Fibroblast of lung (primary cell): Measurements from ENCODE around the gene MYBPC1. TPM values are rescaled to one million over a fixed set of nuclear protein-coding genes. Genes with fewer than 3 reads are reported as not detected.

Source experiments
- DNase-seq, 2 donors: peaks; one replicate each; pipeline versions ENCODE4 v3.0.0 to v3.0.0-alpha.2; 2010; ENCODE audit warnings: low read depth in 2 of 2
- H2AFZ ChIP-seq: 2 replicates; pipeline ENCODE4 v1.5.1; 2012; ENCODE audit warnings: low read length, control low read depth, inconsistent platforms
- H3K27ac ChIP-seq: 2 replicates; pipeline ENCODE4 v1.5.1; 2011; ENCODE audit warnings: low read length, control low read depth; ENCODE audit not compliant: insufficient read depth
- H3K27me3 ChIP-seq: 2 replicates; pipeline ENCODE4 v1.5.1; 2011; ENCODE audit warnings: mild to moderate bottlenecking, low read length; ENCODE audit not compliant: control insufficient read depth, insufficient read depth
- H3K36me3 ChIP-seq: 2 replicates; pipeline ENCODE4 v1.5.1; 2011; ENCODE audit warnings: low read length; ENCODE audit not compliant: control insufficient read depth, insufficient read depth
- H3K4me1 ChIP-seq: 2 replicates; pipeline ENCODE4 v1.5.1; 2011; ENCODE audit warnings: low read length; ENCODE audit not compliant: control insufficient read depth, insufficient read depth; ENCODE audit errors: extremely low read depth
- H3K4me2 ChIP-seq: 2 replicates; pipeline ENCODE4 v1.5.1; 2011; ENCODE audit warnings: low read length, control low read depth; ENCODE audit not compliant: insufficient read depth; ENCODE audit errors: extremely low read depth
- H3K4me3 ChIP-seq, 4 experiments: fragments of 200-600 bp in 1 of 4; sonication (generic) in 1 of 4; replicated peaks in 1 of 4; 2 replicates each; pipeline ENCODE4 v1.5.1; 2011 to 2016; ENCODE audit warnings: low read length in 4 of 4, low read depth in 3 of 4, mild to moderate bottlenecking in 3 of 4, control low read depth in 2 of 4, inconsistent platforms in 1 of 4, mixed read lengths in 1 of 4; ENCODE audit not compliant: insufficient read depth in 1 of 4; ENCODE audit errors: control extremely low read depth in 1 of 4
- H3K79me2 ChIP-seq: 2 replicates; pipeline ENCODE4 v1.5.1; 2012; ENCODE audit warnings: mild to moderate bottlenecking, low read length, inconsistent platforms; ENCODE audit not compliant: control insufficient read depth, insufficient read depth
- H3K9ac ChIP-seq: 2 replicates; pipeline ENCODE4 v1.5.1; 2011; ENCODE audit warnings: mild to moderate bottlenecking, low read length, control low read depth; ENCODE audit not compliant: insufficient read depth
- H3K9me3 ChIP-seq: 2 replicates; pipeline ENCODE4 v1.5.1; 2012; ENCODE audit warnings: low read depth, low read length; ENCODE audit not compliant: control insufficient read depth, insufficient read depth
- H4K20me1 ChIP-seq: 2 replicates; pipeline ENCODE4 v1.5.1; 2011; ENCODE audit warnings: low read length; ENCODE audit not compliant: control insufficient read depth, insufficient read depth; ENCODE audit errors: extremely low read depth
- CTCF ChIP-seq, 2 donors: IDR thresholded peaks in 1 of 2; conservative IDR thresholded peaks in 1 of 2; 1 replicate in 1 of 2; 2 replicates in 1 of 2; pipeline ENCODE4 v1.5.1; 2011 to 2012; ENCODE audit warnings: low read length in 2 of 2, control low read depth in 1 of 2, inconsistent platforms in 1 of 2, low read depth in 1 of 2, mild to moderate bottlenecking in 1 of 2
- EZH2 ChIP-seq: IDR thresholded peaks from 2 replicates; pipeline ENCODE4 v1.5.1; 2012; ENCODE audit warnings: low read length, control low read depth, mild to moderate bottlenecking; ENCODE audit errors: missing control alignments
- polyA plus RNA-seq, 2 donors: library from polyadenylated mRNA; depleted of rRNA in 1 of 2; stranded (reverse) in 1 of 2; unstranded in 1 of 2; fragments of >200 nt; gene quantifications; 2 replicates each; pipeline ENCODE4 v1.2.1, GENCODE V29; 2011 to 2012; ENCODE audit warnings: missing spikeins in 1 of 2
- total RNA-seq: library from RNA; depleted of rRNA; stranded (reverse); fragments of >200 nt; gene quantifications from 2 replicates; pipeline ENCODE4 v1.2.1, GENCODE V29; 2014

The MYBPC1 gene
- total and polyA plus RNA-seq, 2 donors (not counting 1 experiment from before 2014, with no cell fraction given) = not detected

DNA sequence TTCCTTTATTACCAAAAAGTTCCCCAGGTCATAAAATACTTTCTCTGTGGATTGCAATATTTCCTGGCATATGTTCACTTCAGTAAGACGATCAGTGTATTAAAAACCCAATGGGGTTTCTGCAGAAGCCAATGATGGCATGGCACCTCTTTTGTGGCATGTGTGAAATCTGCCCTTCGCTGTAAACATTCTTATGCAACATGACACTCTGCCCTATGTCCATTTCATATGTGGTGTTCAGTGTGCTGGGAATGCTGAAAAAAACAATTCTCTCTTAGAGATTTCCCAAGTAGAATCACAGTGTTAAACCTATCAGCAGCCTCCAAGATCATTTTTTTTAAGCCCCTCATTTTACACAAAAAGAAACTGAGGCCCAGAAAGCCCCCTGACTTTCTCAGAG, 2.3 kb upstream of the MYBPC1 start:
- TF ChIP-seq CTCF (conservative IDR thresholded peaks at IDR 0.05 in 1 of 2, IDR thresholded peaks at IDR 0.05 in 1 of 2; ENCODE audit: low read depth in 1 of 2, low read length in 2 of 2) (no peak), EZH2 (no peak)
- Histone ChIP-seq H3K27me3 (no peaks in the 10 kb centered on the region), H3K9me3 (no peaks in the 10 kb centered on the region), H4K20me1 (no peaks in the 10 kb centered on the region), H3K79me2 (no peaks in the 10 kb centered on the region), H3K9ac (no peak overlapping the region), H2AFZ (no peak overlapping the region), H3K4me1 (no peaks in the 10 kb centered on the region), H3K4me3 (no peak overlapping the region), H3K36me3 (no peaks in the 10 kb centered on the region), H3K27ac (no peak overlapping the region), H3K4me2 (no peak overlapping the region)
- no peak for DNase-seq

- no peaks in the 10 kb centered on the region for H4K20me1 ChIP-seq
- H3K9me3 ChIP-seq = no peaks in the 10 kb centered on the region
- no peak overlapping the region for H3K4me2 ChIP-seq
- H3K4me3 ChIP-seq = no peak overlapping the region
- no peaks in the 10 kb centered on the region for H3K27me3 ChIP-seq
- no peak overlapping the region for H3K9ac ChIP-seq
- H3K36me3 ChIP-seq = no peaks in the 10 kb centered on the region
- peak in 1 of 2 donors; percentile 31 for DNase-seq
- no peaks in the 10 kb centered on the region for H3K4me1 ChIP-seq
- no peak overlapping the region for H3K27ac ChIP-seq
- no peak for TF ChIP-seq EZH2
- no peak for TF ChIP-seq CTCF (conservative IDR thresholded peaks at IDR 0.05 in 1 of 2, IDR thresholded peaks at IDR 0.05 in 1 of 2; ENCODE audit: low read depth in 1 of 2, low read length in 2 of 2)
- no peaks in the 10 kb centered on the region for H3K79me2 ChIP-seq
- H2AFZ ChIP-seq = no peak overlapping the region
Measured at GRCh38 chr12:101592921-101593320, 1.9 kb upstream of the MYBPC1 start.

- no peak overlapping the region for H3K4me3 ChIP-seq
- no peaks in the 10 kb centered on the region for H3K36me3 ChIP-seq
- no peak overlapping the region for H2AFZ ChIP-seq
- no peak for TF ChIP-seq EZH2
- no peak for TF ChIP-seq CTCF (conservative IDR thresholded peaks at IDR 0.05 in 1 of 2, IDR thresholded peaks at IDR 0.05 in 1 of 2; ENCODE audit: low read depth in 1 of 2, low read length in 2 of 2)
- no peaks in the 10 kb centered on the region for H3K4me1 ChIP-seq
- H3K9me3 ChIP-seq = no peaks in the 10 kb centered on the region
- H3K79me2 ChIP-seq = no peaks in the 10 kb centered on the region
- H3K27ac ChIP-seq = no peak overlapping the region
- DNase-seq = no peak
- no peaks in the 10 kb centered on the region for H3K27me3 ChIP-seq
- no peak overlapping the region for H3K9ac ChIP-seq
- no peak overlapping the region for H3K4me2 ChIP-seq
- H4K20me1 ChIP-seq = no peaks in the 10 kb centered on the region
Measured at GRCh38 chr12:101596172-101596571, 1.4 kb downstream of the MYBPC1 start.
